Measurements from ENCODE around the gene FAM107B.

DNA sequence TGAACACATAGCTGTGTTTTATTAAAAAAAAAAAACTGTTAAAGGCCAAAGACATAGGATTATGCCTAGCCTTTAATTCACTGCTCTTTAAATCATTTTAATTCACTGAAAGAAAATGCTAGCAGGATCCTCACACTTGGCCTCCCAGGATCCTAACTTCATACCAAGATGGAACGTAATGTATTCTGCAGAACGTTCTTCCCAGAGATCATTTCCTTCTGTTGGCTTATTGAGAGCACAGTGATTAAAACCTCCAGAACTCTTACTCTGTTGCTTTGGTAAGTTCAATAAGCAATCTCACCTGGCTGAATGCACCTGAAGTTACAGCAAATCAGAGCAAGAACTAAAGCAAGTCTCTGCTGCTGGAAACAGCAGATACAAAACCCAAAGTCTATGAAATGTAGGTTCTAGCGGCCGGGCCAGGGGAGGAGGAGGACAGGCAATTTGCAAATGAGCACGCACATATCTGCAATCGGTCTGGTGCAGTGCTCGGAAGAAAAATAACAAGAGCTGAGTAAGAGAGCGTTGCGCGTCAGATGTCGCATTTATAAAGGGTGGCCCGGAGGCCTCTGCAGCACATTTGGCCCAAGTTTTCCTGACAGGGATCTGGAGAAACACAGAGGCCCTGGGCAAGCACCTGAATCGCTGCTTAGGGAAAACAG is 193.9 kb downstream of the FAM107B start:
- TF ChIP-seq, protein P1, sequence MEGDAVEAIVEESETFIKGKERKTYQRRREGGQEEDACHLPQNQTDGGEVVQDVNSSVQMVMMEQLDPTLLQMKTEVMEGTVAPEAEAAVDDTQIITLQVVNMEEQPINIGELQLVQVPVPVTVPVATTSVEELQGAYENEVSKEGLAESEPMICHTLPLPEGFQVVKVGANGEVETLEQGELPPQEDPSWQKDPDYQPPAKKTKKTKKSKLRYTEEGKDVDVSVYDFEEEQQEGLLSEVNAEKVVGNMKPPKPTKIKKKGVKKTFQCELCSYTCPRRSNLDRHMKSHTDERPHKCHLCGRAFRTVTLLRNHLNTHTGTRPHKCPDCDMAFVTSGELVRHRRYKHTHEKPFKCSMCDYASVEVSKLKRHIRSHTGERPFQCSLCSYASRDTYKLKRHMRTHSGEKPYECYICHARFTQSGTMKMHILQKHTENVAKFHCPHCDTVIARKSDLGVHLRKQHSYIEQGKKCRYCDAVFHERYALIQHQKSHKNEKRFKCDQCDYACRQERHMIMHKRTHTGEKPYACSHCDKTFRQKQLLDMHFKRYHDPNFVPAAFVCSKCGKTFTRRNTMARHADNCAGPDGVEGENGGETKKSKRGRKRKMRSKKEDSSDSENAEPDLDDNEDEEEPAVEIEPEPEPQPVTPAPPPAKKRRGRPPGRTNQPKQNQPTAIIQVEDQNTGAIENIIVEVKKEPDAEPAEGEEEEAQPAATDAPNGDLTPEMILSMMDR (conservative IDR thresholded peaks at IDR 0.05), result no peak
- no peak for TF ChIP-seq EZH2 (IDR thresholded peaks at IDR 0.05; ENCODE audit: low read depth)

Measured in PC-9 (cell line).